K562 (cell line): ENCODE measurements around the gene MYO1A. TPM values are rescaled to one million over a fixed set of nuclear protein-coding genes. Genes with fewer than 3 reads are reported as not detected.

Experiments used
- ATAC-seq: fragments of 200-7000 bp; cut with Tn5 transposase; 3 replicates; pipeline ENCODE4 v1.9.1; 2020; ENCODE audit warnings: moderate library complexity
- BruUV-seq: library from RNA; stranded (reverse); fragments of 400-500 nt; replicated peaks from 2 replicates; lab custom pipeline; 2021; lab: Mats Ljungman, UMichigan
- CTCF ChIA-PET: fragments of 300-600 bp; formaldehyde crosslinking; extraction: SDS; loops from one replicate; lab custom pipeline; 2021; ENCODE audit warnings: low intra/inter-chr PET ratio; lab: Yijun Ruan, JAX
- POLR2A ChIA-PET: fragments of 300-600, 350-650 bp; sonication (Branson Sonifier 250); formaldehyde crosslinking; extraction: SDS; loops from one replicate; lab custom pipeline; 2021; ENCODE audit warnings: antibody characterized with exemption, inconsistent platforms; lab: Yijun Ruan, JAX
- DNase-seq, 4 experiments: peaks; one replicate each; pipeline versions ENCODE4 v3.0.0 to v3.0.0-alpha.2; 2011 to 2018; ENCODE audit warnings: low spot score in 3 of 4, mixed read lengths in 3 of 4; ENCODE audit errors: extremely low read depth in 1 of 4
- FAIRE-seq: peaks from 2 replicates; lab custom pipeline; 2011; peaks lifted over from hg19 to GRCh38; lab: Jason Lieb, UNC
- H2AFZ ChIP-seq: 2 replicates; pipeline ENCODE4 v1.6.0; 2011; ENCODE audit warnings: low read depth, low read length, control low read depth, inconsistent platforms
- H3K27ac ChIP-seq: fragments of 200-600 bp; 3 replicates; pipeline ENCODE4 v1.8.0; 2011; ENCODE audit warnings: low read depth, mild to moderate bottlenecking, control low read depth, inconsistent platforms, low read length, moderate library complexity, mixed read lengths; ENCODE audit errors: extremely low read depth
- H3K27me3 ChIP-seq, 2 experiments: fragments of 300-600 bp in 1 of 2; 2 replicates in 1 of 2; 3 replicates in 1 of 2; pipeline versions ENCODE4 v1.6.0 to v1.8.0; 2011; ENCODE audit warnings: inconsistent platforms in 2 of 2, low read length in 2 of 2, mild to moderate bottlenecking in 1 of 2, mixed read lengths in 1 of 2, moderate library complexity in 1 of 2; ENCODE audit not compliant: control insufficient read depth in 2 of 2, insufficient read depth in 2 of 2
- H3K36me3 ChIP-seq: fragments of 300-600 bp; 3 replicates; pipeline ENCODE4 v1.8.0; 2011; ENCODE audit warnings: mild to moderate bottlenecking, low read length, inconsistent platforms; ENCODE audit not compliant: control insufficient read depth, insufficient read depth
- H3K4me1 ChIP-seq, 2 experiments: fragments of 200-600 bp in 1 of 2; replicated peaks in 1 of 2; 2 replicates in 1 of 2; 3 replicates in 1 of 2; pipeline versions ENCODE4 v1.5.1 to v1.8.0; 2011; ENCODE audit warnings: inconsistent platforms in 2 of 2, low read length in 2 of 2, mild to moderate bottlenecking in 1 of 2, mixed read lengths in 1 of 2, moderate library complexity in 1 of 2; ENCODE audit not compliant: control insufficient read depth in 2 of 2, insufficient read depth in 2 of 2
- H3K4me2 ChIP-seq: 2 replicates; pipeline ENCODE4 v1.6.1; 2011; ENCODE audit warnings: low read length, control low read depth, inconsistent platforms, mixed read lengths; ENCODE audit not compliant: insufficient read depth
- H3K4me3 ChIP-seq: fragments of 200-600 bp; sonication (generic), shearing (Covaris generic); 2 replicates; pipeline ENCODE4 v1.5.1; 2016; ENCODE audit warnings: control low read depth, inconsistent platforms
- H3K79me2 ChIP-seq: fragments of 200-600 bp; 3 replicates; pipeline ENCODE4 v1.8.0; 2011; ENCODE audit warnings: low read length, inconsistent platforms; ENCODE audit not compliant: control insufficient read depth, insufficient read depth
- H3K9ac ChIP-seq, 2 experiments: 2 replicates each; pipeline versions ENCODE4 v1.6.0 to v1.6.1; 2011; ENCODE audit warnings: low read depth in 2 of 2, low read length in 2 of 2, control low read depth in 1 of 2, inconsistent platforms in 1 of 2, mild to moderate bottlenecking in 1 of 2, mixed read lengths in 1 of 2; ENCODE audit not compliant: insufficient read depth in 1 of 2
- H3K9me1 ChIP-seq: one replicate; pipeline ENCODE4 v1.6.0; 2011; ENCODE audit warnings: inconsistent platforms, mild to moderate bottlenecking, low read length, moderate library complexity; ENCODE audit not compliant: control insufficient read depth, insufficient read depth
- H3K9me3 ChIP-seq: replicated peaks from 2 replicates; pipeline ENCODE4 v1.5.1; 2011; ENCODE audit warnings: low read depth, low read length, inconsistent platforms; ENCODE audit not compliant: control insufficient read depth, insufficient read depth
- H4K20me1 ChIP-seq: replicated peaks from 2 replicates; pipeline ENCODE4 v1.6.1; 2011; ENCODE audit warnings: low read length, inconsistent platforms, mixed read lengths; ENCODE audit not compliant: control insufficient read depth, insufficient read depth
- ARHGAP35 ChIP-seq: fragments of 450-650 bp; IDR thresholded peaks from 2 replicates; pipeline ENCODE4 v1.6.1; 2018; ENCODE audit not compliant: partially characterized antibody
- CTCF ChIP-seq, 3 experiments: IDR thresholded peaks in 2 of 3; conservative IDR thresholded peaks in 1 of 3; 2 replicates each; pipeline ENCODE4 v1.5.1; 2011 to 2012; ENCODE audit warnings: low read length in 3 of 3, mild to moderate bottlenecking in 3 of 3, control low read depth in 2 of 3, improper control_type of control experiment in 1 of 3, inconsistent platforms in 1 of 3, low read depth in 1 of 3, mixed read lengths in 1 of 3, moderate library complexity in 1 of 3; ENCODE audit not compliant: insufficient read depth in 2 of 3
- FOXA3 ChIP-seq, 2 experiments: fragments of 450-650 bp in 1 of 2; sonication (generic) in 1 of 2; formaldehyde crosslinking; IDR thresholded peaks in 1 of 2; conservative IDR thresholded peaks in 1 of 2; 2 replicates each; pipeline versions ENCODE4 v1.4.0 to v1.8.0; 2020 to 2022; ENCODE audit warnings: mild to moderate bottlenecking in 2 of 2, missing genetic modification reagents in 1 of 2
- FOXJ2 ChIP-seq: fragments of 200-800 bp; sonication (Bioruptor generic); IDR thresholded peaks from 2 replicates; pipeline ENCODE4 v1.6.1; 2016; ENCODE audit warnings: missing genetic modification characterization, missing compliant biosample characterization
- HDGF ChIP-seq: fragments of 450-650 bp; IDR thresholded peaks from 2 replicates; pipeline ENCODE4 v1.6.1; 2016
- MAFG ChIP-seq: fragments of 450-650 bp; conservative IDR thresholded peaks from 2 replicates; pipeline ENCODE4 v1.6.1; 2016; ENCODE audit warnings: missing genetic modification characterization, missing compliant biosample characterization
- MAZ ChIP-seq, 2 experiments: fragments of 450-650 bp in 1 of 2; sonication (generic) in 1 of 2; formaldehyde crosslinking; IDR thresholded peaks in 1 of 2; conservative IDR thresholded peaks in 1 of 2; 2 replicates each; pipeline versions ENCODE4 v1.4.0 to v1.5.0; 2020; ENCODE audit warnings: mild to moderate bottlenecking in 1 of 2, missing genetic modification reagents in 1 of 2
- POLR2A ChIP-seq: fragments of 450-650 bp; conservative IDR thresholded peaks from 2 replicates; pipeline ENCODE4 v1.6.1; 2016
- RBFOX2 ChIP-seq: fragments of 200-400 bp; formaldehyde crosslinking; IDR thresholded peaks from 2 replicates; pipeline ENCODE4 v1.6.1; 2017; ENCODE audit warnings: low read depth, mild to moderate bottlenecking, low read length, moderate library complexity
- SMARCA5 ChIP-seq: fragments of 450-650 bp; IDR thresholded peaks from 2 replicates; pipeline ENCODE4 v1.6.1; 2016
- SP1 ChIP-seq: sonication (generic); formaldehyde crosslinking; IDR thresholded peaks from 2 replicates; pipeline ENCODE4 v1.8.1; 2022; ENCODE audit warnings: mild to moderate bottlenecking, missing genetic modification reagents
- SUPT5H ChIP-seq: fragments of 450-650 bp; IDR thresholded peaks from 2 replicates; pipeline ENCODE4 v1.6.1; 2016
- VEZF1 ChIP-seq: fragments of 200-800 bp; sonication (Bioruptor generic); IDR thresholded peaks from 2 replicates; pipeline ENCODE4 v1.6.1; 2017; ENCODE audit warnings: missing genetic modification characterization, missing compliant biosample characterization
- ZMIZ1 ChIP-seq, 2 experiments: fragments of 150-350 bp in 1 of 2; IDR thresholded peaks; 2 replicates each; pipeline ENCODE4 v1.6.1; 2012 to 2016; ENCODE audit warnings: low read depth in 2 of 2, low read length in 2 of 2, mild to moderate bottlenecking in 1 of 2, moderate library complexity in 1 of 2
- WGBS: fragments of 100-300 bp; shearing (Covaris generic); methylation state at CpG from one replicate; pipeline ENCODE4 v1.1.6; 2016; ENCODE audit warnings: low coverage, mixed read lengths; ENCODE audit not compliant: insufficient coverage; ENCODE audit errors: missing lambda C conversion rate; 5-methylcytosine and 5-hydroxymethylcytosine counted together
- in situ Hi-C: fragments of 300-500 bp; cut with MboI; formaldehyde crosslinking; loops from 4 replicates; pipeline ENCODE4 v1.15.0; 2018; ENCODE audit warnings: inconsistent platforms, mixed read lengths
- intact Hi-C: fragments of 100-400 bp; cut with micrococcal nuclease; formaldehyde crosslinking; loops from 2 replicates; pipeline ENCODE4 v1.14.2; 2022
- polyA plus RNA-seq, 8 experiments: library from polyadenylated mRNA; depleted of rRNA in 4 of 8; stranded (reverse) in 5 of 8; unstranded in 3 of 8; fragments of >200 nt; fragmentation: Nextera tagmentation in 2 of 8; fragmentation: Illumina TruSeq in 1 of 8; extraction: Ambion mirVana in 2 of 8; extraction: Trizol in 1 of 8; gene quantifications; 2 replicates each; pipeline versions ENCODE4 v1.2.1 to v1.2.3, GENCODE V29; 2011 to 2014; ENCODE audit warnings: inconsistent platforms in 1 of 8, missing spikeins in 1 of 8
- total RNA-seq, 7 experiments: library from RNA; depleted of rRNA in 6 of 7; stranded (reverse); fragments of >200 nt in 6 of 7; fragmentation: Illumina TruSeq in 2 of 7; extraction: Trizol in 2 of 7; gene quantifications; 2 replicates each; pipeline versions ENCODE4 v1.2.1 to v1.2.3, GENCODE V29; 2011 to 2021; ENCODE audit warnings: low replicate concordance in 1 of 7

MYO1A gene
- total and polyA plus RNA-seq, 9 of the 15 experiments (the other 6 are each of a cell fraction or from before 2014, with no cell fraction given) = 0.03 to 0.29 (median 0.14) TPM; not detected in 2

GRCh38 chr12:57093415-57094207 lies 43.7 kb upstream of the MYO1A start:
- H3K9me1 ChIP-seq = no peaks in the 10 kb centered on the region
- peak overlapping the region; percentile 49 for H3K4me2 ChIP-seq
- intact Hi-C loops = loop anchor here (1.0 kb wide), 1 partner anchor 24 kb away; no protein-coding TSS in a partner anchor
- H2AFZ ChIP-seq = no peak overlapping the region
- H3K4me3 ChIP-seq = no peak overlapping the region
- H3K4me1 ChIP-seq = peaks cover 37 to 68% of the 10 kb centered on the region in 2 experiments
- POLR2A ChIA-PET = interaction anchor here (0.6 to 6.0 kb wide), 5 partner anchors 14 to 145 kb away, joined by 3 to 44 read pairs (median 8); partner anchors contain the start of genes NEMP1 and STAT6
- no peaks in the 10 kb centered on the region for H3K9me3 ChIP-seq
- H3K27ac ChIP-seq = peak overlapping the region; percentile 62; the same call in 2 of the 3 replicates
- peak; percentile 81 for FAIRE-seq
- peak overlapping the region in 1 of 2 experiments; percentile 71; a peak in 1 of 4 replicates for H3K9ac ChIP-seq
- in situ Hi-C loops = no loop called here
- H3K79me2 ChIP-seq = peaks cover 38% of the 10 kb centered on the region
- H3K36me3 ChIP-seq = peaks cover 74% of the 10 kb centered on the region
- no peaks in the 10 kb centered on the region; a peak in 1 of 5 replicates for H3K27me3 ChIP-seq
- BruUV-seq = no TSS peak
- 30% methylated on average over 13 of the region's 24 CpGs for WGBS
- peak; percentile 85 to 93 (median 88) for DNase-seq
- CTCF ChIA-PET = interaction anchor here (0.7 to 3.0 kb wide), 2 partner anchors 21 to 24 kb away, joined by 3 to 27 read pairs; no protein-coding TSS in a partner anchor
- peaks cover 5% of the 10 kb centered on the region for H4K20me1 ChIP-seq
- peak; percentile 69 for ATAC-seq
- TF ChIP-seq CTCF (IDR thresholded peaks at IDR 0.05 in 2 of 3, conservative IDR thresholded peaks at IDR 0.05 in 1 of 3; ENCODE audit: insufficient read depth in 2 of 3, low read depth in 1 of 3, low read length in 3 of 3) = peak; percentile 73 to 83 (median 79)
- TF ChIP-seq SUPT5H = peak; percentile 47; the same call in 1 of the 2 replicates
- TF ChIP-seq HDGF = peak; percentile 87
- peak; percentile 66 for TF ChIP-seq ARHGAP35
- TF ChIP-seq POLR2A = peak; percentile 60; the same call in 1 of the 2 replicates
- no peak for TF ChIP-seq ZMIZ1 (IDR thresholded peaks at IDR 0.05; ENCODE audit: low read depth in 2 of 2, low read length in 2 of 2)
- TF ChIP-seq VEZF1 (CRISPR knock-in tag) = peak; percentile 80
- TF ChIP-seq SP1 (CRISPR knock-in tag) = 0 out of 2 replicates have a peak, but pooled peaks have one; percentile 29
- no peak for TF ChIP-seq FOXA3 (CRISPR knock-in tag; conservative IDR thresholded peaks at IDR 0.05 in 1 of 2, IDR thresholded peaks at IDR 0.05 in 1 of 2)
- TF ChIP-seq RBFOX2 = peak; percentile 68
- peak; percentile 67 to 76 for TF ChIP-seq MAZ (CRISPR knock-in tag; conservative IDR thresholded peaks at IDR 0.05 in 1 of 2, IDR thresholded peaks at IDR 0.05 in 1 of 2)
- TF ChIP-seq FOXJ2 = no peak
- 0 out of 2 replicates have a peak, but pooled peaks have one; percentile 47 for TF ChIP-seq SMARCA5
- TF ChIP-seq MAFG (tag) = 0 out of 2 replicates have a peak, but pooled peaks have one; percentile 18
